GM06990 (cell line): ENCODE data around the gene PPP1R1C.

Experiments used
- DNase-seq: peaks from one replicate; pipeline ENCODE4 v3.0.0-alpha.2; 2011; ENCODE audit not compliant: insufficient read length; ENCODE audit errors: extremely low read depth
- H3K27me3 ChIP-seq: replicated peaks from 2 replicates; pipeline ENCODE4 v1.6.0; 2011; ENCODE audit warnings: low read length; ENCODE audit not compliant: control insufficient read depth, insufficient read depth
- H3K36me3 ChIP-seq: 2 replicates; pipeline ENCODE4 v1.5.1; 2011; ENCODE audit warnings: low read length; ENCODE audit not compliant: control insufficient read depth, insufficient read depth
- H3K4me3 ChIP-seq: replicated peaks from 2 replicates; pipeline ENCODE4 v1.5.1; 2011; ENCODE audit warnings: low read depth, mild to moderate bottlenecking, control low read depth, low read length
- TF ChIP-seq, protein P1 (sequence below): IDR thresholded peaks from 2 replicates; pipeline ENCODE4 v1.5.1; 2011; ENCODE audit warnings: low read length, control low read depth, mild to moderate bottlenecking, inconsistent platforms; ENCODE audit not compliant: insufficient read depth, poor library complexity, severe bottlenecking

Gene PPP1R1C

DNA sequence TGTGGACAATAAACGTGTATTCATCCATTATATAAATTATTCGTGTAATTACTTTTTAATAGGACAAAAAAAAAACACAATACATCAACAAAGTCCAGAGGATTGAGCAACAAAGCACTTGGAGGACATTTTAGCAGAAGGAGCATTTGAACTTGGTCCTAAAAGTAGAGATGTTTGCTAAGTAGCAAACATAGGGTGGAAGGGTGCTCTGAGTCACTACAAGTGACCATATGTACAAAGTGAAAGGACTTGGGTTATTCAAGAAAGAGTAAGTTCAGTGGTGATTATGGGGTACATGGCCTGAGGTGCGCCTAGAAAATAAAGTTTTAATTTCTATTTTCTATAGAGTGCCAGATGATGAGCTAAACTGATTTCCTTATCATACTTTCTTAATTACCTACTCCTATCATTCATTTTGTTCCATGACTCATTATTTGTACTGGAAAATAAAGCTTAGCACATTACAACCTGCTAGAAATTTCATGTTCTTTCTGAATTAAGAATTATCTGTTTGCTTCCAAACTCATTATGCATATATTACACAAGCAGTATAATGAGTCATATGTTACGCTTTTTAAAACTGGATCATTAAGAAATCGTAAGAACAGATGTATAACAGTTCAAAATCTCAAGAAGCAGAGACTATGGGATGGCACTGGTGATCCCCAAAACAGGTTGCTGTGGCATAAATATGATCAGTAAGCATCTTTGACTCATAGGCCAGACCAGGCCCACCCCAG, 13.1 kb upstream of the PPP1R1C start:
- Histone ChIP-seq H3K36me3 (no peaks in the 10 kb centered on the region), H3K27me3 (no peaks in the 10 kb centered on the region), H3K4me3 (no peak overlapping the region)
- TF ChIP-seq, protein P1, sequence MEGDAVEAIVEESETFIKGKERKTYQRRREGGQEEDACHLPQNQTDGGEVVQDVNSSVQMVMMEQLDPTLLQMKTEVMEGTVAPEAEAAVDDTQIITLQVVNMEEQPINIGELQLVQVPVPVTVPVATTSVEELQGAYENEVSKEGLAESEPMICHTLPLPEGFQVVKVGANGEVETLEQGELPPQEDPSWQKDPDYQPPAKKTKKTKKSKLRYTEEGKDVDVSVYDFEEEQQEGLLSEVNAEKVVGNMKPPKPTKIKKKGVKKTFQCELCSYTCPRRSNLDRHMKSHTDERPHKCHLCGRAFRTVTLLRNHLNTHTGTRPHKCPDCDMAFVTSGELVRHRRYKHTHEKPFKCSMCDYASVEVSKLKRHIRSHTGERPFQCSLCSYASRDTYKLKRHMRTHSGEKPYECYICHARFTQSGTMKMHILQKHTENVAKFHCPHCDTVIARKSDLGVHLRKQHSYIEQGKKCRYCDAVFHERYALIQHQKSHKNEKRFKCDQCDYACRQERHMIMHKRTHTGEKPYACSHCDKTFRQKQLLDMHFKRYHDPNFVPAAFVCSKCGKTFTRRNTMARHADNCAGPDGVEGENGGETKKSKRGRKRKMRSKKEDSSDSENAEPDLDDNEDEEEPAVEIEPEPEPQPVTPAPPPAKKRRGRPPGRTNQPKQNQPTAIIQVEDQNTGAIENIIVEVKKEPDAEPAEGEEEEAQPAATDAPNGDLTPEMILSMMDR, result no peak
- no peak for DNase-seq

DNA sequence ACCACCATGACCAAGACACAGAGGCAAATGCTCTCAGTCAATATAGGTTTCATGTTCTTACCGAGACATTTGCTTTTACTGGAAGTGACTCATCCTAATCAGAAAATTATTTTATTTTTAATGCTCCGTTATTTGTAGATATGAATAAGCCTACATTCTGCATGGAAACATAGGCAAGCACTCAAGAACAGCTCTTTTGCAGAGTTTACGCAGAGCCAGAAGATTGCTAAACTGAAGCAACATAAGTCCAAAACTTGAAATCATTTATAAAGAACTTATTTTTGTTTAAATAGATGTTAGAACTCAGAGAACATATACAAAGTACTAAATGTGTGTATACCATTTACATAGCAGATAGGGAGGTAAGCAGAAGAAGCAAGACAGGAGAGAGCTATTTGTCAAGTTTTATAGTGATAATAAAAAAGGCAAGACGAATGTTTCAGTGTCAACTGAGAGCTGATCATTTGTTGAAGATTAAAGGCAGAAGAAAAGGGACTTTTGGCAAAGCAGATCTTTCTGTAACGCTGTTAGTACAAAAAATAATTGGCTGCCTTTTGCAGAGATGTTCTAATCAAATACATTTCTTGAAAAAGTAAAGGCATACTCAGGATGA, 12.4 kb upstream of the PPP1R1C start:
- no peaks in the 10 kb centered on the region for H3K36me3 ChIP-seq
- no peak overlapping the region for H3K4me3 ChIP-seq
- TF ChIP-seq, protein P1, result no peak
- H3K27me3 ChIP-seq, result no peaks in the 10 kb centered on the region
- no peak for DNase-seq

DNA sequence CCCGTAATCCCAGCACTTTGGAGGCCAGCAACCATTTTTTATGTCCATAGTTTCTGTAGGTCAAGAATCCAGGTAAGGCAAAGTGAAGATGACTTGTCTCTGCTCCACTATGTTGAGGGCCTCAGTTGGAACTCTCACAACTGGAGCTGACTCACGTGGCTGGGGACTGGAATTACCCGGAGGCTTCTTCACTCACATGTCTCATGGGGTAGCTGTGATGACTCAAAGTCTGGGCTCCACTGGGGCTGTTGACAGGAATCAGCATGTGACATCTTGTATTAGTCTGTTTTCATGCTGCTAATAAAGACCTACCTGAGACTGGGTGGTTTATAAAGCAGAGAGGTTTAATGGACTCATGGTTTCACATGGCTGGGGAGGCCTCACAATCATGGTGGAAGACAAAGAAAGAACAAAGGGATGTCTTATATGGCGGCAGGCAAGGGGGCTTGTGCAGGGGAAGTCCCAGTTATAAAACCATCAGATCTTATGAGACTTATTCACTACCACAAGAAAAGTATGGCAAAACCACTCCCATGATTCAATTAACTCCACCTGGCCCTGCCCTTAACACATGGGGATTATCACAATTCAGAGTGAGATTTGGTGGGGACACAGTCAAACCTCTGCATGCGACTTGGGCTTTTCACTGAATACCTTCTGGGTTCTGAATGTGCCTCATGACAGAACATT, 7.8 kb upstream of the PPP1R1C start:
- Histone ChIP-seq H3K36me3 (no peaks in the 10 kb centered on the region), H3K4me3 (no peak overlapping the region), H3K27me3 (no peaks in the 10 kb centered on the region)
- DNase-seq, result no peak
- TF ChIP-seq, protein P1, result no peak

DNA sequence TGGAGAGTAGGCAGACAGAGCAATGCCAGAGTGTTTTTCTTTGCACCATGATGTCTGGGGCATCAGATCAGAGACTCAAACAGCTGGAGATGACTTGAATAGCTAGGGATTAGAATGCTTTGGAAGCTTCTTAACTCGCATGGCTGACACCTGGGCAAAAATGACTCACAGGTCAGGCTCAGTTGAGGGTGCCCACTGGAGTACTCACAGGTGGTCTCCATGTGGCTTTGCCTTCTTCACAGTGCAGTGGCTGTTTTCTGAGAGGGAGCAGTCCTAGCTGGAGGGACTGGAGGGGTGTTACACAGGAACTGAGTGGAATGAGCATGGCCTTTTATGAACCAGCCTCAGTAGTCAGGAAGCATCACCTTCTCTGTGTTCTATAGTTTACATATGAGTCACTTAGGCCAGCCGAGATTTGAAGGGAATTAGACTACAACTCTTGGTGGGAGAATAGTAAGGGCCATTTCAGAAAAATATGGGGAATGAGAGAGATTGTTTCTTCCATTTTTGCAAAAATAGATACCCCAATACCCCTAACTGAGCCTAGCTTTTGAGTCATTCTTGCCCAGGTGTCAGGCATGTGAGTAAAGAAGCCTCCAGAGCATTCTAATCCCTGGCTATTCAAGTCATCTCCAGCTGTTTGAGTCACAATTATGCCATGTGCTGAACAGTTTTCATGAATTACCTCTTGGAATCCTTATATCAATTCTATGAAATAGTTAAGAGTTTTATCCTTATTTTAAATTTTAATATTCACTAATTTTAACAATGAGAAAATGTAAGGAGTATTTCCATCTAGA, 7.1 kb upstream of the PPP1R1C start:
- TF ChIP-seq, protein P1, result no peak
- Histone ChIP-seq H3K27me3 (no peaks in the 10 kb centered on the region), H3K36me3 (no peaks in the 10 kb centered on the region), H3K4me3 (no peak overlapping the region)
- no peak for DNase-seq

DNA sequence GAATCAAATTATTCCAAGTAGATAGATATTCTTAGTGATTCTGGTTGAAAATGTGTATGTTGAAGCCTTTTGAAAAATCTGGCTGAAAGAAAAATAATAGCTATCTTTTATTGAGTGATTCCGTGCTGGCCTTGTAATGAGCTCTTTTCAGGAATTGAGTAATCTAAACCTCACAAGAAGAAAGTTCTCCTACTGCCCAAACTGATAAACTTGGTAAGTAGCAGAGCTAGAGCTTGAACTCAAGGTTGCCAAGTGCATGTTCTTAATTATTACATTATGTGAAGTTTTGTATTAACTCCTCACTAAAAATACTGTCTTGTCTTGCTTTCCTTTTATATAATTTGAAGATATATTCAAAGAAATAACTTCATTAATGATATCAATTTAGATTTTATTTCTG, 1.6 kb upstream of the PPP1R1C start:
- TF ChIP-seq, protein P1, result no peak
- no peak for DNase-seq

More for the DNA sequence above, 1.6 kb upstream of the PPP1R1C start:
- Histone ChIP-seq H3K4me3 (no peak overlapping the region), H3K36me3 (no peaks in the 10 kb centered on the region), H3K27me3 (no peaks in the 10 kb centered on the region; the same call in 1 of the 2 replicates)
